Gastroesophageal sphincter (tissue), 3 donors: ENCODE data around the gene C10orf105.

Experiments used
- CTCF ChIP-seq, 4 experiments: fragments of 200-600 bp in 2 of 4; fragments of 450-650 bp in 2 of 4; sonication (generic) in 1 of 4; IDR thresholded peaks; one replicate each; pipeline ENCODE4 v1.5.1; 2017 to 2019; ENCODE audit warnings: antibody characterized with exemption in 4 of 4, mild to moderate bottlenecking in 2 of 4, moderate library complexity in 2 of 4
- EP300 ChIP-seq: sonication (generic); formaldehyde crosslinking; IDR thresholded peaks from one replicate; pipeline ENCODE4 v1.6.1; 2017; ENCODE audit warnings: antibody characterized with exemption, mild to moderate bottlenecking
- POLR2AphosphoS5 ChIP-seq: sonication (generic); formaldehyde crosslinking; IDR thresholded peaks from one replicate; pipeline ENCODE4 v1.6.1; 2017; ENCODE audit warnings: antibody characterized with exemption

- TF ChIP-seq CTCF (IDR thresholded peaks at IDR 0.05): peak in 3 of 4 experiments; percentile 80 to 91 (median 81)
- TF ChIP-seq POLR2AphosphoS5: no peak
- TF ChIP-seq EP300: no peak
Measured at GRCh38 chr10:71708301-71708703, 11.3 kb downstream of the C10orf105 start.
